ENCODE results near the gene WNT2B.
"Not testable (repeated sequence)": the region's sequence is repeated elsewhere in the genome, so short reads cannot be mapped to it uniquely, and the experiment has no call there.

DNA sequence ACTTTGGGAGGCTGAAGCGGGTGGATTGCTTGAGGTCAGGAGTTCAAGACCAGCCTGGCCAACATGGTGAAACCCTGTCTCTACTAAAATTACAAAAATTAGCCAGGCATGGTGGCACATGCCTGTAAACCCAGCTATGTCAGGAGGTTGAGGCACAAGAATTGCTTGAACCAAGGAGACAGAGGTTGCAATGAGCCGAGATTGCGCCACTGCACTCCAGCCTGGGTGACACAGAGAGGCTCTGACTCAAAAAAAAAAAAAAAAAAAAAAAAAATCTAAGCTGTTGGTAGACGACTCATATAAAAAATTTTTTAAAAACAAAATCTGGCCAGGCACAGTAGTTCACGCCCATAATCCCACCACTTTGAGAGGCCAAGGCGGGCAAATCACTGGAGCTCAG is 21.1 kb upstream of the WNT2B start:
- not testable (repeated sequence) for TF ChIP-seq EZH2 (IDR thresholded peaks at IDR 0.05); POLR2AphosphoS5 (IDR thresholded peaks at IDR 0.05; ENCODE audit: borderline replicate concordance, low read depth, low read length)

Measured in SK-N-MC (cell line).